Spleen (tissue), 13 donors: ENCODE data around the gene CFAP20. TPM values are rescaled to one million over a fixed set of nuclear protein-coding genes. Genes with fewer than 3 reads are reported as not detected.

Source experiments
- DNase-seq: peaks from one replicate; pipeline ENCODE4 v3.0.0-alpha.2; 2020
- H3K27ac ChIP-seq, 8 donors: fragments of 200-600 bp; sonication (generic) in 7 of 8; 1 replicate in 4 of 8; 2 replicates in 4 of 8; pipeline versions ENCODE4 v1.5.0 to v1.8.0; 2016 to 2021; ENCODE audit warnings: inconsistent platforms in 4 of 8, mild to moderate bottlenecking in 4 of 8, moderate library complexity in 1 of 8
- H3K27me3 ChIP-seq, 7 donors: fragments of 200-600 bp; sonication (generic) in 6 of 7; replicated peaks in 1 of 7; 1 replicate in 4 of 7; 2 replicates in 3 of 7; pipeline versions ENCODE4 v1.5.0 to v1.8.0; 2016 to 2021; ENCODE audit warnings: inconsistent platforms in 3 of 7, mild to moderate bottlenecking in 1 of 7
- H3K36me3 ChIP-seq, 6 donors: fragments of 200-600 bp; sonication (generic) in 5 of 6; 1 replicate in 4 of 6; 2 replicates in 2 of 6; pipeline versions ENCODE4 v1.5.0 to v1.8.0; 2016 to 2021; ENCODE audit warnings: inconsistent platforms in 2 of 6
- H3K4me1 ChIP-seq, 6 donors: fragments of 200-600 bp; sonication (generic) in 5 of 6; 1 replicate in 3 of 6; 2 replicates in 3 of 6; pipeline versions ENCODE4 v1.5.0 to v1.8.0; 2016 to 2021; ENCODE audit warnings: inconsistent platforms in 3 of 6
- H3K4me3 ChIP-seq, 8 donors: fragments of 200-600 bp; sonication (generic) in 7 of 8; 1 replicate in 4 of 8; 2 replicates in 4 of 8; pipeline versions ENCODE4 v1.5.0 to v1.8.0; 2016 to 2021; ENCODE audit warnings: inconsistent platforms in 4 of 8, mild to moderate bottlenecking in 4 of 8, moderate library complexity in 2 of 8
- H3K9me3 ChIP-seq, 8 donors: fragments of 200-600 bp; sonication (generic) in 7 of 8; 1 replicate in 4 of 8; 2 replicates in 4 of 8; pipeline versions ENCODE4 v1.5.0 to v1.8.0; 2016 to 2021; ENCODE audit warnings: inconsistent platforms in 4 of 8
- CTCF ChIP-seq, 11 experiments: fragments of 200-600 bp in 7 of 11; fragments of 450-650 bp in 4 of 11; sonication (generic) in 4 of 11; IDR thresholded peaks in 8 of 11; conservative IDR thresholded peaks in 3 of 11; 1 replicate in 7 of 11; 2 replicates in 4 of 11; pipeline versions ENCODE4 v1.4.0 to v1.8.0; 2016 to 2021; ENCODE audit warnings: antibody characterized with exemption in 11 of 11, inconsistent platforms in 4 of 11, mild to moderate bottlenecking in 1 of 11
- POLR2A ChIP-seq, 3 donors: fragments of 450-650 bp; IDR thresholded peaks; one replicate each; pipeline ENCODE4 v1.5.1; 2017; ENCODE audit warnings: antibody characterized with exemption in 3 of 3, mild to moderate bottlenecking in 1 of 3
- POLR2AphosphoS5 ChIP-seq, 3 donors: sonication (generic); formaldehyde crosslinking; IDR thresholded peaks; one replicate each; pipeline ENCODE4 v1.5.1; 2017; ENCODE audit warnings: antibody characterized with exemption in 3 of 3
- WGBS, 5 donors: extraction: QIAGEN DNeasy Blood & Tissue Kit in 3 of 5; methylation state at CpG; one replicate each; pipeline versions ENCODE4 v1.1.5 to v1.1.7; 2013 to 2018; 5-methylcytosine and 5-hydroxymethylcytosine counted together
- intact Hi-C: fragments of 100-400 bp; cut with DNase I; formaldehyde crosslinking; loops from one replicate; pipeline ENCODE4 v1.15.0; 2023; ENCODE audit warnings: low total_unique reads
- long read RNA-seq, 2 donors: transcript quantifications; one replicate each; lab custom pipeline, GENCODE V29; 2026
- polyA plus RNA-seq, 3 donors: library from polyadenylated mRNA; stranded (reverse); fragments of 200-250 nt; gene quantifications; one replicate each; pipeline ENCODE4 v1.2.1, GENCODE V29; 2013
- total RNA-seq, 7 donors: library from RNA; depleted of rRNA in 3 of 7; stranded (reverse); fragments of >200 nt in 3 of 7; fragmentation: NEBNext Ultra II Directional in 4 of 7; extraction: Animal tissue kit (Norgen Biotek cat#: 25700) in 4 of 7; gene quantifications; one replicate each; pipeline versions ENCODE4 v1.1.0 to v1.2.1, GENCODE V29; 2016 to 2021
- donor health status: healthy with polysubstance abuse.
- donor health status: DM: no; HTN: no; CAD: no; lungs with moderate emphysema.
- donor health status: DM: no; HTN: no; CAD: no.
- donor health status: Bipolar disorder and iron deficiency.
- donor health status: healthy.
- donor health status: DM: no; HTN: no; CAD: no.
- donor health status: DM: yes; HTN: yes; CAD: no.

The CFAP20 gene
- 10 to 100 TPM; 21.7 to 51.3 (median 25.3) TPM for total RNA-seq
- polyA plus RNA-seq = 10 to 100 TPM; 12.0 to 27.5 (median 21.5) TPM
- long read RNA-seq, donor 1, transcript CFAP20-201 (6 exons, 1,354 nt) = major isoform, 28 of 50 reads
- long read RNA-seq, donor 1, partial matches to known transcripts = 19 of 50 reads
- long read RNA-seq, donor 1, other reads (novel, unspliced or antisense) = 0 of 50 reads
- long read RNA-seq, donor 2, transcript CFAP20-201 (6 exons, 1,354 nt) = major isoform, 27 of 39 reads
- long read RNA-seq, donor 2, partial matches to known transcripts = 8 of 39 reads
- long read RNA-seq, donor 2, other reads (novel, unspliced or antisense) = 0 of 39 reads

- intact Hi-C loops = loop anchor here (10.0 kb wide), 1 partner anchor 65 kb away; the partner anchor contains the start of gene CSNK2A2
- peak; percentile 99 for DNase-seq
- H3K9me3 ChIP-seq = no peaks in the 10 kb centered on the region
- peak within 1 kb of the TSS; percentile 62 to 92 (median 90) for H3K27ac ChIP-seq
- H3K36me3 ChIP-seq = no peaks in the 10 kb centered on the region
- peak within 1 kb of the TSS; percentile 65 to 94 (median 90) for H3K4me3 ChIP-seq
- TF ChIP-seq POLR2A (IDR thresholded peaks at IDR 0.05) = peak in 2 of 3 donors; percentile 48 to 92
- TF ChIP-seq CTCF (IDR thresholded peaks at IDR 0.05 in 8 of 11, conservative IDR thresholded peaks at IDR 0.05 in 3 of 11) = peak in 2 of 11 experiments; percentile 30 to 42
- peak; percentile 94 to 98 (median 95) for TF ChIP-seq POLR2AphosphoS5 (IDR thresholded peaks at IDR 0.05)
- no peaks in the 10 kb centered on the region for H3K27me3 ChIP-seq
- WGBS, 5 donors = 2% methylated on average over 53 to 70 of the region's 70 CpGs
- peaks cover 30 to 54% (median 48%) of the 10 kb centered on the region in 6 donors for H3K4me1 ChIP-seq
Observed at GRCh38 chr16:58129097-58129936, at the start of gene CFAP20. TSS of gene CFAP20 (minus strand) at chr16:58129381. CDS start at chr16:58129115, 266 bp downstream.

GRCh38 chr16:58177353-58177710 is 48.2 kb upstream of the CFAP20 start:
- Histone ChIP-seq H3K4me1 (peaks cover 0 to 8% (median 0%) of the 10 kb centered on the region in 6 donors), H3K27me3 (no peaks in the 10 kb centered on the region), H3K9me3 (no peaks in the 10 kb centered on the region), H3K4me3 (no peak overlapping the region), H3K27ac (no peak overlapping the region), H3K36me3 (peaks cover 0 to 97% (median 45%) of the 10 kb centered on the region in 6 donors)
- TF ChIP-seq CTCF (IDR thresholded peaks at IDR 0.05 in 8 of 11, conservative IDR thresholded peaks at IDR 0.05 in 3 of 11) = no peak
- no peak for TF ChIP-seq POLR2A (IDR thresholded peaks at IDR 0.05)
- TF ChIP-seq POLR2AphosphoS5 (IDR thresholded peaks at IDR 0.05) = no peak
- WGBS, 5 donors = 33 to 76% (median 68%) methylated on average over 1 of the region's 1 CpG
- DNase-seq = no peak
- intact Hi-C loops = no loop called here

GRCh38 chr16:58176608-58177352 is 47.6 kb upstream of the CFAP20 start:
- TF ChIP-seq POLR2A (IDR thresholded peaks at IDR 0.05) = no peak
- TF ChIP-seq POLR2AphosphoS5 (IDR thresholded peaks at IDR 0.05) = no peak
- TF ChIP-seq CTCF (IDR thresholded peaks at IDR 0.05 in 8 of 11, conservative IDR thresholded peaks at IDR 0.05 in 3 of 11) = no peak

More at GRCh38 chr16:58176608-58177352, 47.6 kb upstream of the CFAP20 start:
- peaks cover 0 to 8% (median 0%) of the 10 kb centered on the region in 6 donors for H3K4me1 ChIP-seq
- no peaks in the 10 kb centered on the region for H3K27me3 ChIP-seq
- intact Hi-C loops = no loop called here
- H3K36me3 ChIP-seq = peaks cover 0 to 98% (median 45%) of the 10 kb centered on the region in 6 donors
- no peak overlapping the region for H3K27ac ChIP-seq
- H3K9me3 ChIP-seq = no peaks in the 10 kb centered on the region
- 85 to 93% (median 90%) methylated on average over 5 of the region's 5 CpGs for WGBS, 5 donors
- DNase-seq = no peak
- no peak overlapping the region for H3K4me3 ChIP-seq
